ENCODE measurements around the gene MKS1. TPM values are rescaled to one million over a fixed set of nuclear protein-coding genes. Genes with fewer than 3 reads are reported as not detected.

Gene MKS1
- total and polyA plus RNA-seq, 10 of the 15 experiments (the other 5 are each of a cell fraction or from before 2014, with no cell fraction given) = 5.7 to 21.4 (median 13.9) TPM

- TF ChIP-seq STAT1 (conservative IDR thresholded peaks at IDR 0.05) = no peak
- no peak for TF ChIP-seq SUPT20H (IDR thresholded peaks at IDR 0.05; ENCODE audit: borderline replicate concordance, control insufficient read depth, low read depth, low read length)
- no peak for TF ChIP-seq EED (IDR thresholded peaks at IDR 0.05; ENCODE audit: low read depth)
- TF ChIP-seq SMARCA5 (IDR thresholded peaks at IDR 0.05) = no peak
Measured at GRCh38 chr17:58246781-58247180, 27.7 kb upstream of the MKS1 start (continued).

- no peaks in the 10 kb centered on the region for H3K79me2 ChIP-seq (ENCODE audit: control insufficient read depth, insufficient read depth, low read length)
- in situ Hi-C loops (cut with MboI) (no loop called here), intact Hi-C loops (cut with micrococcal nuclease; ENCODE audit: unreplicated experiment) (no loop called here)
- no peak for ATAC-seq
- ChIA-PET CTCF (interaction anchor here (0.7 to 6.2 kb wide), 5 partner anchors 8 to 206 kb away, joined by 3 to 78 read pairs (median 19); partner anchors contain the start of gene LPO), SMC1A (ENCODE audit: uncharacterized antibody, unreplicated experiment) (interaction anchor here (0.6 to 2.4 kb wide), 3 partner anchors 14 to 34 kb away, joined by 3 to 9 read pairs (median 3); no protein-coding TSS in a partner anchor), RAD21 (ENCODE audit: unreplicated experiment) (interaction anchor here (1.4 to 1.9 kb wide), 3 partner anchors 10 to 71 kb away, joined by 3 to 5 read pairs (median 4); no protein-coding TSS in a partner anchor), POLR2A (no interaction called here)
- BruUV-seq (replicated peaks) = no TSS peak
- no peak overlapping the region for H3K27ac ChIP-seq (ENCODE audit: control insufficient read depth, insufficient read depth)
- no peaks in the 10 kb centered on the region for H3K36me3 ChIP-seq (ENCODE audit: control insufficient read depth in 2 of 2, insufficient read depth in 2 of 2, low read length in 1 of 2)
- H3K9ac ChIP-seq (ENCODE audit: control insufficient read depth, insufficient read depth, low read length) = no peak overlapping the region
- H4K20me1 ChIP-seq (ENCODE audit: control insufficient read depth, insufficient read depth) = no peaks in the 10 kb centered on the region
- TF ChIP-seq, protein P1, sequence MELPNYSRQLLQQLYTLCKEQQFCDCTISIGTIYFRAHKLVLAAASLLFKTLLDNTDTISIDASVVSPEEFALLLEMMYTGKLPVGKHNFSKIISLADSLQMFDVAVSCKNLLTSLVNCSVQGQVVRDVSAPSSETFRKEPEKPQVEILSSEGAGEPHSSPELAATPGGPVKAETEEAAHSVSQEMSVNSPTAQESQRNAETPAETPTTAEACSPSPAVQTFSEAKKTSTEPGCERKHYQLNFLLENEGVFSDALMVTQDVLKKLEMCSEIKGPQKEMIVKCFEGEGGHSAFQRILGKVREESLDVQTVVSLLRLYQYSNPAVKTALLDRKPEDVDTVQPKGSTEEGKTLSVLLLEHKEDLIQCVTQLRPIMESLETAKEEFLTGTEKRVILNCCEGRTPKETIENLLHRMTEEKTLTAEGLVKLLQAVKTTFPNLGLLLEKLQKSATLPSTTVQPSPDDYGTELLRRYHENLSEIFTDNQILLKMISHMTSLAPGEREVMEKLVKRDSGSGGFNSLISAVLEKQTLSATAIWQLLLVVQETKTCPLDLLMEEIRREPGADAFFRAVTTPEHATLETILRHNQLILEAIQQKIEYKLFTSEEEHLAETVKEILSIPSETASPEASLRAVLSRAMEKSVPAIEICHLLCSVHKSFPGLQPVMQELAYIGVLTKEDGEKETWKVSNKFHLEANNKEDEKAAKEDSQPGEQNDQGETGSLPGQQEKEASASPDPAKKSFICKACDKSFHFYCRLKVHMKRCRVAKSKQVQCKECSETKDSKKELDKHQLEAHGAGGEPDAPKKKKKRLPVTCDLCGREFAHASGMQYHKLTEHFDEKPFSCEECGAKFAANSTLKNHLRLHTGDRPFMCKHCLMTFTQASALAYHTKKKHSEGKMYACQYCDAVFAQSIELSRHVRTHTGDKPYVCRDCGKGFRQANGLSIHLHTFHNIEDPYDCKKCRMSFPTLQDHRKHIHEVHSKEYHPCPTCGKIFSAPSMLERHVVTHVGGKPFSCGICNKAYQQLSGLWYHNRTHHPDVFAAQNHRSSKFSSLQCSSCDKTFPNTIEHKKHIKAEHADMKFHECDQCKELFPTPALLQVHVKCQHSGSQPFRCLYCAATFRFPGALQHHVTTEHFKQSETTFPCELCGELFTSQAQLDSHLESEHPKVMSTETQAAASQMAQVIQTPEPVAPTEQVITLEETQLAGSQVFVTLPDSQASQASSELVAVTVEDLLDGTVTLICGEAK (IDR thresholded peaks at IDR 0.05; ENCODE audit: borderline replicate concordance) = no peak
- TF ChIP-seq TCF7 (IDR thresholded peaks at IDR 0.05; ENCODE audit: borderline replicate concordance) = no peak
- H2AFZ ChIP-seq (ENCODE audit: control insufficient read depth, low read depth, low read length) = no peak overlapping the region
- H3K27me3 ChIP-seq (replicated peaks in 1 of 2; ENCODE audit: control insufficient read depth in 2 of 2, insufficient read depth in 2 of 2, low read length in 1 of 2) = no peaks in the 10 kb centered on the region; a peak in 1 of 4 replicates
- peaks cover 6% of the 10 kb centered on the region for H3K4me1 ChIP-seq (ENCODE audit: control insufficient read depth, insufficient read depth, low read length)
- 65% methylated on average over 13 of the region's 13 CpGs for whole genome bisulfite sequencing (ENCODE audit: insufficient coverage, insufficient replicate concordance, low lambda C conversion rate, missing lambda C conversion rate)
- H3K9me3 ChIP-seq (replicated peaks; ENCODE audit: control insufficient read depth, insufficient read depth, low read length) = no peaks in the 10 kb centered on the region
- no peak overlapping the region for H3K4me3 ChIP-seq
- no peak for DNase-seq (ENCODE audit: low read depth, low spot score)
- FAIRE-seq = no peak
- H3K4me2 ChIP-seq (ENCODE audit: control insufficient read depth, insufficient read depth) = no peak overlapping the region
Measured at GRCh38 chr17:58246104-58246740, 27.2 kb upstream of the MKS1 start.

All from GM12878 (cell line).